Loucy (cell line): Measurements from ENCODE around the gene VIPR2.

Experiments used
- CTCF ChIP-seq: fragments of 200-600 bp; sonication (generic); conservative IDR thresholded peaks from 2 replicates; pipeline ENCODE4 v1.5.1; 2014; ENCODE audit warnings: mild to moderate bottlenecking, antibody characterized with exemption, low read length
- EZH2phosphoT487 ChIP-seq: fragments of 200-600 bp; IDR thresholded peaks from 2 replicates; pipeline ENCODE4 v1.6.1; 2018; ENCODE audit warnings: antibody characterized with exemption, mild to moderate bottlenecking, moderate library complexity, borderline replicate concordance

DNA sequence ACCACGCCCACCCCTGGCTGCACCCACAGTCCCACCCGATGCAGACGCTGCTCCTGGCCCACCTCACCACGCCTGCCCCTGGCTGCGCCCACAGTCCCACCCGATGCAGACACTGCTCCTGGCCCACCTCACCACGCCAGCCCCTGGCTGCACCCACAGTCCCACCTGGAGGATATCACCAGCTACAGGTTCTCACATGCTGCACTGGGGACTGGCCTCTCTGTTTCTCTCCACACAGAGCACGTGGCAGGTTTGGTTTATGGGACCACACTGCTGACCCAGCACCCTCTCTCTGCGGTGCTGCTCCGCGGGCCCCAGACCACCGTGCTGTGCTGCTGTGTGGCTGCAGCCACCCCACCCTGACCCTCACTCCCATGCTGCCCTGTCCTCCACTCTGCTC, 120.9 kb downstream of the VIPR2 start:
- no peak for TF ChIP-seq CTCF
- no peak for TF ChIP-seq EZH2phosphoT487
